ENCODE measurements around the gene GLI2.

GLI2 gene

DNA sequence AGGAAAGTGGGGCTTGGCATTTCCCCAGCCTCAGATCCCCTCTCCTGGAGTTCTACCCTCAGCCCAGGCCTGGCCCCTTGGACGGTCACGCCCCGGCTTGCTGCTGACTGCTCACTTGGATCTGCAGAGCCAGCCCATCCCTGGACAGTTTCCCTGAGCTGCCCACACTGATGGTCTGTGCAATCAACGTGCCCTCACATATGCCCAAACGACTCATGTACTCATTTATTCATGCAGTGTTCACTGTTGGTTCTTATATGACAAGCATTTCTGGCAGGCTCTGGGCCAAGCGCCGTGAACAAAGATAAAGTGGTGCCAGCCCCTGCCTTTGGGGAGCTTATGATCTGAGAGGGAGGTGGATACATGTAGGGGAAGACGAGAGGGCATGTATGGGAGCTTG is 20.3 kb upstream of the GLI2 start:
- no peak for DNase-seq (ENCODE audit: low spot score)

DNA sequence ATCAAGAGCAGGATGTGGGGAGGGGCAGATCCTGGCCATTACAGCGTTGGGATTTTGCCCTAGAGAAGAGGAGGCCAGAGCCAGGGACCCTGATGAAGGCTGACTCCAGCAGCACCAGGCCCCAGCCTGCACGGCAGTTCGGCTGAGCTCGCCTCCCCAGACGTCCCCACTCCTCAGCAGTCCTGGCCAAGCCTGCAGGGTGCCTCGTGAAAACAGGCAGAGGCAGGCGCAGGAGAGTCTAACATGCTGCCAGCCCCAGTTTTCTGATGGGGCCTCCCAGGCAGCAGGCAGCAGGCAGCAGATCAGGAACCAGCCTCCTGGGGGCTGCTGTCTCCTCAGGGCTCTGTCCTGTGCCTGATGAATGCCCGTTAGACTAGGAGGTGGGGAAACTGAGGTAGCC is 19.7 kb upstream of the GLI2 start:
- DNase-seq (ENCODE audit: low spot score): no peak

DNA sequence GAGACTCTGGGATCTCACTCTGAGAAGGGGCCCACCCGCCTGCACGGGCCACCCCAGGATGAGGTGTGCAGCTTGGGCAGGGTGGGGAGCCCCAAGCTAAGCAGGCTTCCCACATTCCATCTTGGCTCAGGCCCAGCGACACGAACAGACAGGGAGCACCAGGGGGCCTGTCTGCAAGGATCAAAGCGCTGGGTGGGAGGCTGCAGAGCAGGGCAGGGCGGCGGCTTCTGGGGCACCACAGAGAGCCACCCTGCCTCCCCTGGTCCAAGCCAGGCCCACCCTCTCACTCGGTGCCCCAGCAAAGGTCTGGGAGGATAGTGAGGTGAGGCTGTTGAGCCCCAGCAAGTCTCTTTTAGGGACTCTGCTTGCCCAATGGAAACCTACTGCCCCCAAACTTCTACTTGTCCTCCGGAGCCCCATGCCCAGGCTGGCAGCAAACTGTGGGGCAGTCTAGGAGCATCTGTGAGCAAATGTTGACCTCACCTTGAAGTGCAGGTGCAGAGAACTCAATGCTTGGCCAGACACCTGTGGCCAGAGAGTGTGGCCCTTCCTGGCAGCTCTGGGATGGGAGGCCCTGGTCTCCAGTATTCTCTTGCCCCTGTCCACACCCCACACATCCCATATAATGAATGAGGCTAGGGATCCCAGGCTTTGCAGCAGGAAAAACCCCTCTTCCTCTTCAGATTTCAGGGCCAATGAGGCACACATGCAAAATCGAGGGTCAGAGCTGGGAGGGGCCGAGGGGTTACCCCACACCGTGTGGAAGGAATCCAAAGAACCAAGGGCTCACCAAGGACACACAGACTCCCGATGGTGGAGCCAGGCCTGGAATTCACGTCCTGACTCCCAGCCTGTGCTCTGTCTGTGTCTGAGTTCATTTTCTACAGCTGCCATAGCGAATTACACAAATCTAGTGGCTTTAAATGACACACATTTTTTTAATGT is 18.8 kb upstream of the GLI2 start:
- no peak for DNase-seq (ENCODE audit: low spot score)

DNA sequence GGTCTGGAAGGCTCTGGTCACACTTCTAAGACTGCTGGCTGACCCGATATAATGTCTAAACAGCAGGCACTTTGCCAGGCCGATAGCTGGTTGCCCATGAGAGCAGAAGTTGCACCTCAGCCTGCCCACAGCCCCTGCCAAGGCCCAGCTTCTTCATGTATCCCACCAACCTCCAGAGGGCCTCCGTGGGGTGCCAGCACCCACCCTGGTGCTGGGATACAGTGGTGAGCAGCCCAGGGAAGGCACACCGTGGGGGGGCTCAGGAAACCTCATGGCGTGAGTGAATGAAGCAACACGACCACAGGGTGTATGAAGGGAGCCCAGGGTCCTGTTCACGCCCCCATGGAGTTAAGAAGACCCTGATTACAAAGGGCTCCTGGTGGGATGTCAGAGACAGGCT is 16.2 kb upstream of the GLI2 start:
- no peak for DNase-seq (ENCODE audit: low spot score)

DNA sequence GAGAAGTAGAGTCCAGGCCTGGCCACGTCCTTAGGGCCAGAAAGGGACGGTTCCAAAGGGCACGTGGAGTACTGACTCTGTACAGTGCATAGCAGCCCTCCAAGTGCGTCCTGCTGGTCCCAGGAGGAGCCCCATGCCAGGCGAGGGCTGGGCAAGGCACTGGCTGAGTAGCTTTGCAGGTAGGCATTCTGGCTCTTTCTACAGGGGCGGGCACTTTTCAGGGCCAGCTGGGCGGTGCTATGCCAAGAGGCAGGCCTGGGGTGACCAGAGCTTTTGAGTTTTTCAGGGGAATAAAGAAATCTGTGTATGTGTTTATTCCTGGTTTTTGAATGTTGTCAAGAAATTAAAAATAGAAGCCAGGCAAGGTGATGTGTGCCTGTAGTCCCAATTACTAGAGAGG is 15.4 kb upstream of the GLI2 start:
- no peak for DNase-seq (ENCODE audit: low spot score)

DNA sequence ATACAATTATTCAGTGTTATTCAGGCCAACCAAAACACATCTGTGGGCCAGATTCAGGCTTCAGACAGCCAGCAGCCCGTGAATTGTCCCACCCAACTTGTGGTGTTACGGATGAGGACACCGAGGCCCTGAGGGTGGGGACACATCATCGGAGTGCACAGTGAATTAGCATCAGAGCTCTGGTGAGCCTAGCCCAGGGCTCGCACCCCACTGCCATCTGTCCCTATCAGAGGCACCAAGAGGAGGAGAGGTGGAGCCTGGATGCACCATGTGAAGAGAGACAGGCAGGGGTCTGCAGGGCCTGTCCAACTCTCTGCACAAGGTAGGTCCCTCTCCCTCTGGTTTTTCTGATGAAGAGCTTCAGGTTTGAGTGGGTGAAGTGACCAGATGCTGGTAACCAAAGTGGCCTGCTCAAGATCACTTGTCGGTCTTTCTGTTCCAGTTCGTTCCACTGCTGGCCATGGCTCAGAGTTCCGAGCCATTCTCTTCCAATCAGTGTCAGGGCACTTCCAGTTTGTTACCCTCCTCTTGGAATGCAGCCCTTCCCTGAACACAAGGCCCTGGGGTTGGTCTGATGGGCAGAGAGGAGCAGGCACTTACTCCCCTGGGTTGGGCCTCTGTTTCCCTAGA is 14.8 kb upstream of the GLI2 start:
- DNase-seq (ENCODE audit: low spot score): no peak

DNA sequence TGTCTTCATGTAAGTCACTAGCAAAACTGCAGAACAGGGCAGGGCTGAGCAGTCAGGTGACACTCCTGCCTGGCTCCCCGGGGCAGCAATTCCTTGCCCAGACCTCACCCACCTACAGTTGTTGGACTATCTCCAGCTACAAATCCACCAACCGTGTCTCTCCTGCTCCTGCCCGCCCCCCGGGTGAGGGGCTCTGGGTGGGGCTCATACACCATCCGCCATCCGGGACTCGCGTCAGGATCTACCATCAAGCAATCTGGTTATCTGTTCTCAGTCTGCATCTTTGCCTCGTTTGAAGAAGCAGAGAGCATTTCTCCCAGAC is 13.5 kb upstream of the GLI2 start:
- DNase-seq (ENCODE audit: low spot score): no peak

DNA sequence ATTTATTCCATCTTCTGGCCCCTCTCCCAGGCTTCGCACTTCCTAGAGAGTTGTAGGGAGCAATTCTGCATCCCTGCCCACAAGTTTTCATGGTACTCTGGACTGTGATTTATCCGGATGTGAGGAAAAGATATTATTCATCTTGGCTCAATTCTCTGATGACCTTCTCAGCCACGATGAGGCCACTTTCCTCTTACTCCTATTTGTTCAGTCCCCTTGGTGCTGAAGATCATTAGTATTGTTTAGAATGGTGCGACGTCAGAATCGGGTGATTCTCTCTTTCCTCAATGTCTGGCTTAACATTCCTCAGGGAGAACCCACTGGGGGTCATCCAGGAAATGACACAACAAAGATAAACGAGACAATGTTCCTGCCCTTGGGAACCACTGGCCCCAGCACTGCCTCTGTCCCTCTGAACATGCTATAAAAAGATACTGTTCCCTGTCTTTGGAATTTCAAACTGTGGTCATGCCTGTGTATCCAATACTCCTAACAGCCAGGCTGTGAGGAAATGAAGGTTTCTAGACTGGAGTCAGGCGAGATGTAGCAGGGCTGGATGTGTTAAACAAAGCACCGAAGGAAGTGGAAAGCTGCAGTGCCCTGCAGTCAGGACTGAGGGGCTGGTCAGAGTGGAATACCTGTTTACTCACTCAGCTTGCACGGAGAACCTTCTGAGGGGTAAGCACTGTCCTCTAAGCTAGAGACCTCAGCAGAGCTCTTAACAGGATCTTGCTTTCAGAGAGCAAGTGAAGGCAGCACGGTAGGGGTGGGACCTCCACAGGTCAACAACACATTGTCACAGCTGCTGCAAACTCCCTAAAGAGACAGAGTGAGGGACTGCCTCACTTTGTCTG is 12.9 kb upstream of the GLI2 start:
- DNase-seq (ENCODE audit: low spot score): no peak

DNA sequence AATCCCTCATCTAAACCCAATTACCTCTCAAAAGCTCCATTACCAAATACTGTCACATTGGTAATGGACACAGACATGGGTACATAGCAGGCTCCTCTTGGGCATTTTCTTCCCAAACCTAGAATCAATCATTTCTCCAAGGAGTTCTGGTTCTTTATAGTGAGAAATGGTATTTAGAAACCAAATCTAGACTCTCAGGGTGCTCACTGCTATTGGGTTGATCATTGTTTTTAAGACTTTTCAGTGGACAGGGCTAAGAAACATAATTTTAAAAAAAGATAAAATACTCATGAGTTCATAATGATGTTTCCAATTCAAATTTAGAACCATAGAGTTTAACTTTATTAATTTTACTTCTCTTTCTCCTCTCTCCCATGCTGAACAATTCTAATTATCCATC is 9.4 kb upstream of the GLI2 start:
- DNase-seq (ENCODE audit: low spot score): no peak

DNA sequence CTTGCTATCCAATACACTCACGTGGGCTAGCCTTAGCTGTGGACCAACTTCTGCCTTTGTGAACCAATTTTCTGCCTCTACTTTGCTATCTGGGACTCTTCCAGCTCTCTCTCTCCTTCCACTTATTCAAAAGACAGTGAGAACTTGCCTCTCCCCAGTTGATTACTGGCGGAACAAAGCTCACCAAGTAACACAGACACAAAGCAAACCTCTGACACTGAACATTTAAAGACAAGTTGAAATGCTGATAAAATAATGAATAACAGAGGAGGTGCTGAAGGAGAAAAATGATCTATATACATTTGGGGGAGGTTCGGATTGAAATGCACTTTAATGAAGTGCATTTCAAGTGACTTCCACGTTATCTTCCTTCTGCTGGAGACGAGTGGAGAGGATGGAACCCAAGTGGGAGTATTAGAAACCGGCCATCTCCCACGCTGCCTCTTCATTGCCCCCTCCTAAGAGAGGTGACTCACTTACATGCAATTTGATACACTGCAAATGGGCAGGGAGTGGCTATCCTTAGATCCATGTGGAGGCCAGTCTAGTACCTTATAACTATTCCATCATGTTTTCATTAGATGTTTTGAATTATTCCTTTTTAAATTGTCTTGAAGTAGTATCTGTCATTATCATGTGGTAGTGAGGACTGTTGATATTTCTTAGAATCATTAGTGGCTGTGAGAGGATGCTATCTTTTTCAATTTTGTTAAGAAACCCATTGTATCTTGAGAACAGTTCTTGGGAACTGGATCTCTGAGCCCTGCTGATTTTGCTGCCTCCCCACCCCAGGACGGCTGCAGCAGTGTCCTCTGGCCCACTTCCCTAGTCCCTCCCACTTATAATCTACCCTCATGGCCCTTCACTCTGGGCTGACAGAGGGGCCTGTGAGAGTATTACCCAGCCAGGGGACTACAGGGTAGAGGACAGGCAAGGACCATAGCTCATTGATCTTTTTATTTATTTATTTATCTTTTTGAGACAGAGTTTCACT is 6.0 kb upstream of the GLI2 start:
- peak; percentile 86 for DNase-seq (ENCODE audit: low spot score)

DNA sequence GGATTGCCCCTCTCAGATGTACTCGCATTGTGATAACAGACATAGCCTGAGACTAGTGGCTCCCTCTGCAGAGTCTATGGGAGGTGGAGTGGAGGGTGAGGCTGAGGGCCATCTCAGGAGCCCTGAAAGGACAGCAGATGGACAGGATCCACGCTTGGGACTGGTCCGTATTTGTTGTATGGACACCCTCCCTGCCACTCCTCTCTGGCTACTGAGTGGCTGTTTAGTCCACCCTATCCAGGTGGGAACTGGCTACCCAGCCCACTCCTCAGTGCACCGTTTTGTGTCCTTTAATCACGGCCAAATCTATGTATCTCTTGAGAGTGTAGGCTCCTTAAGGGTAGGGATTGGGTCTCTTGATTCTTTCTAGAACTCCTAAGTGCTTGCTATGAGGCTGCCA is 4.5 kb upstream of the GLI2 start:
- no peak for DNase-seq (ENCODE audit: low spot score)

DNA sequence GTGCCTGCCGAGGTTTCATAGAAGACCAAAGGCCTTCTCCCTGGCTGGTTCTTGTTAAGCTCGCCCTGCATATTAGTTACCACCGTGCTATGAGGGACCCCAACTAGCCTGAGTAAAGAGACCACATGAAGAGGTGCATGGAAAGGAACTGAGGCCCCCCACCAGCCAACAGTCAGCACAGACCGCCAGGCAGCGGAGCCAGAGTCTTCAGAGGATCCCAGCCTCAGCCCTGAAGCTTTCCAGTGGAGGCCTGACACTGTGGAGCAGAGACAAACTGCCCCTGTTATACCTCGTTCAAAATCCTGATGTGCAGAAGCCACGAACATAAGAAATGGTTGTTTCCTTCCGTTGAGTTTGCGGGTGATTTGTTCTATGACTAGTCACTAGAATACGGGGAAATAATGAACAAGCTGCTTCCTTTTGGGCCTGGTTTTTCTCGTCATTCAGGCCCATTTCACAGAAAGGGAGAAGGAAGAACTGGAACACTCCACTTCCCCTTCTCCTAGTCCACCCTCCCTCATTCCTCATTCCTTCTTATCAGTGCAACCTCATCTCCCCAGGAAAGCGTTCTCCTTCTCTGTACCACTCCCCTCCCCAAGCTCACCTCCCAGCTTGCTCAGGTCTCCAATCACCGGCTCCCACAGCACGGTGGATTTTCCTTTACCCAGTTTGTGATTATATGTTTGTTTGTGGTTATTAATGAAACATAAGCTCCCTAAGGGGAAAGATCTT is 3.0 kb upstream of the GLI2 start:
- DNase-seq (ENCODE audit: low spot score): no peak

DNA sequence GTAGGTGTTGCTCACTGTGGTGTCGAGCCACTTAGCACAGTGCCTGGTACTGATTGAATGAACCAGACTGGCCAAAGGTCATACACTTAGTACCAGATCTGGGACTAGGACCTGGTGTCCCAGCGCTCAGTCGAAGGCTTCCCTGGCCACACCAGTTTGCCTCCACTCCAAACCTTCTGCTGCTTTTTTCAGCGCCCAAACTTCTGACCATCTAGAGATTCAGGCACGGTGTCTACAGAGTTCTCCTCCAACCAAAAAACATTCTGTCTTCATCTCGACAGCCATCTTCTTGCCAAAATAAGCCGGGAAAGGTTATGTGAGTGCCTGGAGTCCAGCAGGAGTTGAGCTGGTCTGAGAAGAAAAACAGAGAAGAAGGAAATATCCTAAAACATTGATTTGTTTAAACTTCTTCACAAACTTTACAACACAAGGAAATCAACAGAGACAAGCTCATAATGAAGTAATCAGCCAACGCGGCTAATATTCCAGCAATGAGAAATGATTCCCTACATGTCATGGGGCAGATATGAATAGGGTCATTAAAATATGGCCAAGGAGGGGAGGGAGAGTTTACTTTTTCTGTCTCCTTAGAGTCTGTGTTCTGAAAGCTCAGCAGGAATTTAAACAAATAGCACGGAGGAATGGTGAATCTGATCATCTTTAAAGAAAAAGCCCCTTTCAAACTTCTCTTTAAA is 2.3 kb upstream of the GLI2 start:
- DNase-seq (ENCODE audit: low spot score): no peak

DNA sequence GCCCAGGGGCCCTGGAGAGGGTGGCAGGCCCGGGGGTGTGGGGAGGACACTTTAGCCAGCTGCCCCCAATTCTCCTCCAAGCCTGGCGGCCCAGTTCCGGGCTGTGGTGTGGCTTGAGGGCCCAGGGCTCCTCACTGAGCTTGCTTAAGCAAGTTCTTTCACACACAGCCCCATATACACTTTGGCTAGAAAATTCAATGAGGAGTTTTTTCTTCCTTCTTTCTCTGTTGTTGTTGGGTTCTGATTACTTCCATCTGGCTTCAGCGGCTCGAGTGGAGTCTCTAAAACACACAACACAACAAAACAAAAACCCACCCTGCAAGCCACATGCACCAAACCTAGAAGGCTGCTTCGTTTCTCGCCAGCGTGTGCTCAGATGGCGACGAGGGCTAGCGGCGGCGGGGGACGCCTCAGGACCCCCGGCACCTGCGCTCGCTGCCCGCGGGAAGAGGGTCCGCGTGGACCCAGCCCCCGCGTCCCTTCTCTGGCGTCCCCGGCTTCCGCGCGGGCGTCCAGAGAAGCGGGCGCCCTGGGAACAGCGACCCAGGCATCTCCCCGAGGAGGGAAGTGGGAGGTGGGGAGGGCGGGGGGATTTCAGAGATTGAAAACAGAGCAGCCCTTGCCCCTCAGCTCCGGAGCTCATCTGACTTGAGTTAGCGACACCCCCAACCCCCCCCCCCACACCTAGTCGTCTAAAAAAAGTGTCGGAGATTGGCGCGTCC is 577 bp upstream of the GLI2 start:
- no peak for DNase-seq (ENCODE audit: low spot score)

DNA sequence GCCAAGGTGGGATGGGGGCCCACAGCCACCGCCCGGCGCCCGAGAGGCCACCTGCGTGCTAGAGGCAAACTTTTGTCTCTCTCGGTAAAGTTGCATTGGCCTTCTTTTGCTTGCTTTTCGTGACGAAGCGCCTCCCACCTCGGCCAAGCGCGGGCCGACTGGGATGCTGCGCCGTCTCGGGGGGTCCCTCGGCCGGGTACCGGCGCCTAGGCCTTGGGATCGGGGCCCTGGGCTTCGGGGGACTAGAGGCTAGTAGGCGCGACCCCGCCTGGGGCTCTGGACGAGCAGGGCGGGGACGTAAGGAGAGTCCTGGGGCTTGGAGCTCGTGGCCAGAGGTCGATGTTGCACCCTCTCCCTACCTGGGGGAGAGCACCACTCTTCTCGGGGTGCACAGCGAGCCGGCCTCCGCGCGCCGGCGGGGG is 545 bp downstream of the GLI2 start:
- DNase-seq (ENCODE audit: low spot score): peak; percentile 22

DNA sequence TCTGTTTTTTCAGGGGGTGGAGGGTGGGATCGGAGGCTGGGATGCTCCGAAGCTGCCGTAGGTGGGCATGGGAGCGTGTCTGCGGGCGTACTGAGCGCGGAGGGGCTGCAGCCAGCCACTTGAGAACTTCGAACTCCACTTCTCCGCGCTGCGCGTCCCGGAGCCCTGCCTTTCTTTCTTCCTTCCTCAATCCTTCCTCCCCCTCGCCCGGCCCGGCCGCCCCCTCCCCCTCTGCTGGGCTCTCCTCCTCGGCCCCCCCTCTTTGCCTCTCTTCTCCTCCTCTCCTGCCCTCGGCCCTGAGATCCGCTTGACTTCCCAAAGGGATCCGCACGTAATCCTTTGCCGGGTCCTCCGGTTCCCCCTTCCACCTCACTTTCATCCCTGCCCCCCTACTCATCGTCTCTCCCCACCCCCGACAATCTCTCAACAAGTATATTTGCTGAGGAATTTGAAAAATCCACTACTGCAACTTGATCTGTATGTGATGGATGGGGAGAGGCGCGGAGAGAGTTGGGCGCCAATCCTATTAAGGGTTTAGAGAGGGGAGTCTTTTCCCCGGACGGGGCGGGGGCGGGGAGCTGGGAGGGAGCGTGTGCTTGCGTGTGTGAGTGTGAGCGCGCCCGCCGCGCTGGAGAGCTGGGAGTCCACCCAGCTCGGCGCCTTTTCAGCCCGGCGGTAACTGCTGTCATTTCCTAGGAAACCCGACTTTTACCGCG is 1.1 kb downstream of the GLI2 start:
- DNase-seq (ENCODE audit: low spot score): peak; percentile 61

DNA sequence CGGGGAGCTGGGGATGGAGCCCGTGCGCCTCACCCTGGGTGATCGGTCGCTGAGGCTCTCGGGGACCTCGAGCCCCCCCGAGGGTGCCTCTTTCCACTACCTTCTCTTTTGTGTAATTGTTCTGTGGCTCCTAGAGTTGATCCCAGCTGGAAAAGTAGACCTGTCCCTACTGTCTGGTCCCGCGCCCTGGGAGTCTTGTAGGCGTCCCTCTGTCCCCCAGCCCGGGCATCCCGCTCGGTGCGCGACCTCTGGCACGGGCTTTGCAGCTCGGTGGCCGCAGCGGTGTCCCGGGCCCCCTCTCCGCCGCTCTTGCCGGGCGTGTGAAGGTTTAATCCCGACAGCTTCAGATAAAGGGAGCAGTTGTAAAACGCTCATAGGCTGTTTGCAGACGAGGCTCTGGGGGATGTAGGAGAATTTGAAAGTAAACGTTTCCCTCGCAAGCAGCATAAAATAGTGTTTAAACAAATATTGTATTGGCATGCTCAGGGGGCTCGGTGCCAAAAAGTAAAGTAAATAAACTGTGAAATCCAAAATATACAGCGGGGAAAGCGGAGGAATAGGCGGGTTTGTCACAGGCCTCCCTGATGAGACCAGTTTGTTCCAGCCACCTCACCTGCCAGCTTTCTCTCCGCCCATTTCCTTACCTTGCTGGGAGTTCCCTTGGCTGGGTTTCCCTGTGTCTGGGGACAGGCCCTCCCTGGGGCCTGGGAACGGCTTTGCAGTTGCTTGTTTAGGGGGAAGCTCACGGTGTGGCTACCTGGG is 1.9 kb downstream of the GLI2 start:
- peak; percentile 39 for DNase-seq (ENCODE audit: low spot score)

DNA sequence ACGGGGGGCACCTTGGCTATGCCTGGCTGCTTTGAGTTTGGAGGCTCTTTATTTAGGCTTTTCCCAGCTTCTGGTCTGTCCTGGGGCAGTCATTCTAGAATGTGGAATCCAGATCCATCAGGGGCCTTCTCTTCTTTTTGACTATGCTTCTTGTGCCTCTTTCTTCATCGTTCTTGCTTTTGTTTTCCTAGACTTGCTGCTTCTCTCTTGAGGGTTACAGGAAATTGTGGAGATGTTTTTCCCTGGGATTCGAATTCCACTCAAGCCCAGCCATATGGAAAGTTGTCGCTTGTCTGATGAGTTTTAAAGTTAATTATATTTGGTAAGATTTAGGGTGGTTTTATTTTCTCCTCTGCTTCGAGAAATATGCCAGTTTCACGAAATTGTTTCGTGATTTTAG is 2.4 kb downstream of the GLI2 start:
- no peak for DNase-seq (ENCODE audit: low spot score)
